ENCODE data around the gene MYO5A. TPM values are rescaled to one million over a fixed set of nuclear protein-coding genes. Genes with fewer than 3 reads are reported as not detected.

The MYO5A gene
- total RNA-seq, 1 donor from 2014 or later, result 55.0 TPM

DNA sequence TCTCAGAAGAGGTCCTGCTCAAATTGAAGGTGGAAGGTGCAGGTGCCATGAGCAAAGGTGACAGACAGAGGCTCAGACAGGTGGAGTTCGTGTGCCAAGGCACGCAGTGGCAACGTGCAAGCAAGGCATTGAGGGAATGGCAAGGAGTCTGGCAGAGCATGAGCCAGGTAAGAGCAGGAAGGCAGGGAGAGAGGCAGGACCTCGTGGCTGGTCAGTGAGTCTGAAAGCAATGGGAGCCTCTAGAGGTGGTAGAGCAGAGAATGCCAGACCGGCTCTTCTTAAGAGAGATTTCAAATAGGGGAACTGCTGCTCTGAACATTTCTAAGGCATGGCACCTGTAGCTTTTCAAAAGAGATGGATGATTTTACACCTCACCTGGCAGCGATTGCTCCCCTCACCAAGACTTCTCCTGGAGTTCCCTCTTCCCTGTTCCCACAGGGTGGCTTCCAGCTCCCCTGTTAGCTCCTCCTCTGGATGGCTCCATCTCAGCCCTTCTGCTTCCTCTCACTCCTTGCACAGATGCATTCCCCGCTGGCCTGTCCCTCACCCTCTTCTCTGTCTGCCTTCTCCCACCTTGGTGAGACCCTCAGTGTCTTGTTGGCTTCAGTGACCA lies 235.8 kb downstream of the MYO5A start:
- no peak overlapping the region for H3K4me3 ChIP-seq
- intact Hi-C loops (cut with DNase I), result no loop called here
- H3K27ac ChIP-seq, result no peak overlapping the region
- peaks cover 5 to 6% of the 10 kb centered on the region in 2 donors for H3K4me1 ChIP-seq
- no peaks in the 10 kb centered on the region for H3K9me3 ChIP-seq
- no peak for DNase-seq (ENCODE audit: low spot score in 2 of 2)
- H3K27me3 ChIP-seq, result peaks cover 8% of the 10 kb centered on the region
- no peaks in the 10 kb centered on the region for H3K36me3 ChIP-seq
- TF ChIP-seq, protein P1, sequence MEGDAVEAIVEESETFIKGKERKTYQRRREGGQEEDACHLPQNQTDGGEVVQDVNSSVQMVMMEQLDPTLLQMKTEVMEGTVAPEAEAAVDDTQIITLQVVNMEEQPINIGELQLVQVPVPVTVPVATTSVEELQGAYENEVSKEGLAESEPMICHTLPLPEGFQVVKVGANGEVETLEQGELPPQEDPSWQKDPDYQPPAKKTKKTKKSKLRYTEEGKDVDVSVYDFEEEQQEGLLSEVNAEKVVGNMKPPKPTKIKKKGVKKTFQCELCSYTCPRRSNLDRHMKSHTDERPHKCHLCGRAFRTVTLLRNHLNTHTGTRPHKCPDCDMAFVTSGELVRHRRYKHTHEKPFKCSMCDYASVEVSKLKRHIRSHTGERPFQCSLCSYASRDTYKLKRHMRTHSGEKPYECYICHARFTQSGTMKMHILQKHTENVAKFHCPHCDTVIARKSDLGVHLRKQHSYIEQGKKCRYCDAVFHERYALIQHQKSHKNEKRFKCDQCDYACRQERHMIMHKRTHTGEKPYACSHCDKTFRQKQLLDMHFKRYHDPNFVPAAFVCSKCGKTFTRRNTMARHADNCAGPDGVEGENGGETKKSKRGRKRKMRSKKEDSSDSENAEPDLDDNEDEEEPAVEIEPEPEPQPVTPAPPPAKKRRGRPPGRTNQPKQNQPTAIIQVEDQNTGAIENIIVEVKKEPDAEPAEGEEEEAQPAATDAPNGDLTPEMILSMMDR (IDR thresholded peaks at IDR 0.05), result no peak

DNA sequence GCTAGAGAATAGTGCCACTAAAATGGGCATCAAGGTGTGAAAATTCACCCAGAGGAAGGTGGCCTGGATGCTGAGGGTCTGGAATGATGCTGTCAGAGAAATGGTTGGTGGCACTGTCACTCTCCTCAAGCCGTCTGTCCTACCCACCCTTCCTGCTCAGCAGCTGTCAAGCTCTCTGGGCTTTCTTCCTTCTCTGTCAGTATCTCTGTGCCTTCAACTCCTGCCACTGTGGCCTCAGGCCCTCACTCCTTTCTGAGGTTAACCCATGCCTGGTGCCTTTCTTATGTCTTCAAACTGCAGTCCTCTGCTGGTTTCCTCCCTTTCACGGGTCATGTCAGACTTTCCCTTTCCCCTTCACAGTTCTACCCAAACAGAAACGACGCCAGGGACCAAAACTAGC lies 237.5 kb downstream of the MYO5A start:
- Histone ChIP-seq H3K27ac (no peak overlapping the region), H3K27me3 (peaks cover 8% of the 10 kb centered on the region), H3K4me1 (peaks cover 5 to 6% of the 10 kb centered on the region in 2 donors), H3K36me3 (no peaks in the 10 kb centered on the region), H3K4me3 (no peak overlapping the region), H3K9me3 (no peaks in the 10 kb centered on the region)
- TF ChIP-seq, protein P1 (IDR thresholded peaks at IDR 0.05), result no peak
- intact Hi-C loops (cut with DNase I), result no loop called here
- no peak for DNase-seq (ENCODE audit: low spot score in 2 of 2)

DNA sequence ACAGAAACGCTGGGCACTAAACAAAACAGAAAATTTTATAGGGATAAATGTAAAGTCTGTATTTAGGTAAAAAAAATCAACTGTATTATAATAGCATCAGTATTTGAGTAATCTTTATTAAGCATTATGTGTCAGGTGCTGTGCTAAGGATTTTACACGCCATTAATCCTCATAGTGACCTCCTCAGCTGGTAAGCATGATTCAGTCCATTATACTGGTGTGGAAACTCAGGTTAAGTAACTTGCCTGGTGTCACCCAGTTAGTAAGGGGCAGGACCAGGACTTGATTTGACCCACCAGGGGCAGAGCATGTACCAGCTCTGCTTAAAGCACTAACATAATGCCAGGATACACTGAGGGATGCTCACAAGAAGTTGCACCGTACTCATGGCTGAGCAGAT lies 237.9 kb downstream of the MYO5A start:
- Histone ChIP-seq H3K36me3 (no peaks in the 10 kb centered on the region), H3K27me3 (peaks cover 8% of the 10 kb centered on the region), H3K4me3 (no peak overlapping the region), H3K27ac (no peak overlapping the region), H3K4me1 (peaks cover 5 to 6% of the 10 kb centered on the region in 2 donors), H3K9me3 (no peaks in the 10 kb centered on the region)
- TF ChIP-seq, protein P1 (IDR thresholded peaks at IDR 0.05), result no peak
- no peak for DNase-seq (ENCODE audit: low spot score in 2 of 2)
- intact Hi-C loops (cut with DNase I), result no loop called here

DNA sequence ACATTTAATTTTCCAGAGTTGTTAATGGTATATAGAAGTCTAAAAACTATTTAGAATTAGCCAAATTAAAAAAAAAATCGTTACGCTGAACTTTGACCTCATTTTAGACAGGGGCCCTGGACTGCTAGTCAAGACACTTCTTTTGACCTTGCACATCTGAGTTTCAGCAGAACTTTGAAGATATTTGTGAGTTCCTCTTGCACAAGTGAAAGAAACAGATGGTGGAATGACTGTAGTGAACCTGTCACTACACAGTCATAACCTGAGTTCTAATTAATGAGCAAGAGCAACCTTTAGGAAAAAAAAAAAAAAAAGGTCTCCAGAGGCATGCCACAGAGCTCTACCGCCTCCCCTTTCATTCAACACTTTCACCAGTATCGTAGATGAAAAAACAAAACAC lies 238.4 kb downstream of the MYO5A start:
- no peak for DNase-seq (ENCODE audit: low spot score in 2 of 2)
- H3K27me3 ChIP-seq, result peaks cover 4% of the 10 kb centered on the region
- no peak overlapping the region for H3K4me3 ChIP-seq
- intact Hi-C loops (cut with DNase I), result no loop called here
- H3K36me3 ChIP-seq, result no peaks in the 10 kb centered on the region
- no peaks in the 10 kb centered on the region for H3K9me3 ChIP-seq
- H3K27ac ChIP-seq, result no peak overlapping the region
- H3K4me1 ChIP-seq, result peaks cover under 1 to 4% of the 10 kb centered on the region in 2 donors
- TF ChIP-seq, protein P1 (IDR thresholded peaks at IDR 0.05), result no peak

DNA sequence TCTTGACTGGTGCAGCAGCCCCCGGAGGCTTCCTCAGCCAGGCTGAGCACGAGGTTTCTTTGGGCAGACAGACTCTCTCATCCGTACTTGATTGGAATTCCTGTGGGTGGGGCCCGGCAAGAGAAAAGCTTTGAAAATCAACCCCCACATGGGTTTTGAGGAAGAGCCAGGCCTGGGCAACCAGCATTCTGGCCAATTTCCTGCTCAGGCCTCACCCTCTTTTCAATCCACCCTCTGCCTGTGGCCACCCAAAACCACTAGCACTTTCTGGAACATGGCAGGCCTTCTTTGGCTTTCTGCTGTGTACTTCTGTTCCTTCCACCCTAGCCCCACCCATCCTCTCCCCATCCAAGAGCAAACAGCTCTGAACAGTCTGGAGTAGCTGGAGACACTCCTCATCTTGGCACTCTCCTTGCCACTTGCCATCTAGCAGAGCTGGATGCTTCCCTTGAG lies 239.0 kb downstream of the MYO5A start:
- no peaks in the 10 kb centered on the region for H3K9me3 ChIP-seq
- intact Hi-C loops (cut with DNase I), result no loop called here
- no peak overlapping the region for H3K27ac ChIP-seq
- H3K27me3 ChIP-seq, result no peaks in the 10 kb centered on the region
- no peaks in the 10 kb centered on the region for H3K36me3 ChIP-seq
- DNase-seq (ENCODE audit: low spot score in 2 of 2), result no peak
- no peaks in the 10 kb centered on the region for H3K4me1 ChIP-seq
- TF ChIP-seq, protein P1 (IDR thresholded peaks at IDR 0.05), result no peak
- H3K4me3 ChIP-seq, result no peak overlapping the region

DNA sequence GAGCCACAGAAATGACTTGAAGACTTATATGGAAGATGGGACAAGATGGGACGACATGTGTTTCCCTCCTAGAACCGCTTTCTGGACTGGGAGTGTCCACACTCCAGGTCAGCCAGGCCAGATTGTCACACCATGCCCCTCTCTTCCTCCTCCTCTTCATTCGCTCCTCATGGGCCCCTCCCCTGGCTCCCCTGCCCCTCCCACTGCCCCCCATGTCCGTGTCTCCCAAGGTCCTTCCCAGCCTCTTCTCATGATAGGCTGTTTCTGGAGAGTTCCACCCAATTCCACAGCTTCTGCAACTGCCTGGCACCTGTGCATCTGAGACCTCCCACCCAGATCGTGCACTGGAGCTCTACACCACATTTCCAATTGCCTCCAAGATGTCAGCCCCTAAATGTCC lies 239.7 kb downstream of the MYO5A start:
- TF ChIP-seq, protein P1 (IDR thresholded peaks at IDR 0.05), result no peak
- no peak for DNase-seq (ENCODE audit: low spot score in 2 of 2)
- Histone ChIP-seq H3K4me3 (no peak overlapping the region), H3K36me3 (no peaks in the 10 kb centered on the region), H3K4me1 (no peaks in the 10 kb centered on the region), H3K27me3 (no peaks in the 10 kb centered on the region), H3K27ac (no peak overlapping the region), H3K9me3 (no peaks in the 10 kb centered on the region)
- intact Hi-C loops (cut with DNase I), result no loop called here

All from ascending aorta (tissue), 2 donors.